Fibroblast of mammary gland (primary cell): ENCODE data around the gene VARS2.

Experiments used
- DNase-seq: peaks from one replicate; pipeline ENCODE4 v3.0.0-alpha.2; 2010; ENCODE audit warnings: low read depth
- H3K4me3 ChIP-seq: 2 replicates; pipeline ENCODE4 v1.5.1; 2011; ENCODE audit warnings: low read depth, mild to moderate bottlenecking, low read length, moderate library complexity; ENCODE audit not compliant: control insufficient read depth
- TF ChIP-seq, protein P1 (sequence below): conservative IDR thresholded peaks from 2 replicates; pipeline ENCODE4 v1.5.1; 2011; ENCODE audit warnings: low read depth, low read length, inconsistent platforms; ENCODE audit not compliant: control insufficient read depth, insufficient read depth

Gene VARS2

DNA sequence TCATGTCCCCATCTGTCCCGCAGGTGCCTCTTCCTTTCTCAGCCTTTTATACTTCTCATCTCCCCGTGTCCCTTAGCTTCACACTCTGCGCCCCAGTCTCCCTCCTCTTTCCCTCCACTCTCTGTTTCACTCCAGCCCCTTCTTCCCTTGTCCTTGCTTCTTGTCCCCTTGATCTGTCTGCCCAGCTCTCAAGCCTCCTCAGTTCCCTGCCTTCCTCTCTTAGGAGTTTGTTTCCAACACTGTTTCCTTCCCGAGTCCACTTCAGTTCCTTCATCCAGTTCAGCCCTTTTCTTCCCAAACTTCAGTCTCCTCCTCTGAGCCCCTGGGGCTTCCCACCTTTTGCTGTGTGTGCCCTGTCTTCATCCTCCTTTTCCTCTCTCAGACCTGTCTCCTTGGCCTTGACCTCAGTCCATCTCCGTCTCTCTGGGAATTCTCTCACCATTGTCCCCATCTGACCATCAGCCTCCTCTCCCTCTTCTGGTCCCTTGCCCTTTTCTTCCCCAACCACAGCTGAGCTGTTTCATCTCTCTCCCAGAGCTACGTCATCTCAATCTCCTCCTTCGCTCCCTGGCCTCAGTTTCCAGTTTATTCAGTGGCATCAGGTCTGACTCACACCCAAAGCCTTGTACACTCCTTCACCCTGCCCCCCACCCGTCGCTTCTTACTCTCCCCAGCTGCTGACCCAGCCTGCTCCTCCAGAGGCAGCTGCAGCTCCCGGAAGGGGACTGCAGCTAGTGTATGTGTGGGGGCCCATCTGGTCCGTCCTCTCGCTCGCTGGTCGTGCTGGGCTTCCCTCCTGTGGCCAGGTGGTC is 32.4 kb upstream of the VARS2 start:
- DNase-seq, result peak; percentile 36
- TF ChIP-seq, protein P1, sequence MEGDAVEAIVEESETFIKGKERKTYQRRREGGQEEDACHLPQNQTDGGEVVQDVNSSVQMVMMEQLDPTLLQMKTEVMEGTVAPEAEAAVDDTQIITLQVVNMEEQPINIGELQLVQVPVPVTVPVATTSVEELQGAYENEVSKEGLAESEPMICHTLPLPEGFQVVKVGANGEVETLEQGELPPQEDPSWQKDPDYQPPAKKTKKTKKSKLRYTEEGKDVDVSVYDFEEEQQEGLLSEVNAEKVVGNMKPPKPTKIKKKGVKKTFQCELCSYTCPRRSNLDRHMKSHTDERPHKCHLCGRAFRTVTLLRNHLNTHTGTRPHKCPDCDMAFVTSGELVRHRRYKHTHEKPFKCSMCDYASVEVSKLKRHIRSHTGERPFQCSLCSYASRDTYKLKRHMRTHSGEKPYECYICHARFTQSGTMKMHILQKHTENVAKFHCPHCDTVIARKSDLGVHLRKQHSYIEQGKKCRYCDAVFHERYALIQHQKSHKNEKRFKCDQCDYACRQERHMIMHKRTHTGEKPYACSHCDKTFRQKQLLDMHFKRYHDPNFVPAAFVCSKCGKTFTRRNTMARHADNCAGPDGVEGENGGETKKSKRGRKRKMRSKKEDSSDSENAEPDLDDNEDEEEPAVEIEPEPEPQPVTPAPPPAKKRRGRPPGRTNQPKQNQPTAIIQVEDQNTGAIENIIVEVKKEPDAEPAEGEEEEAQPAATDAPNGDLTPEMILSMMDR, result no peak
- H3K4me3 ChIP-seq, result no peak overlapping the region

DNA sequence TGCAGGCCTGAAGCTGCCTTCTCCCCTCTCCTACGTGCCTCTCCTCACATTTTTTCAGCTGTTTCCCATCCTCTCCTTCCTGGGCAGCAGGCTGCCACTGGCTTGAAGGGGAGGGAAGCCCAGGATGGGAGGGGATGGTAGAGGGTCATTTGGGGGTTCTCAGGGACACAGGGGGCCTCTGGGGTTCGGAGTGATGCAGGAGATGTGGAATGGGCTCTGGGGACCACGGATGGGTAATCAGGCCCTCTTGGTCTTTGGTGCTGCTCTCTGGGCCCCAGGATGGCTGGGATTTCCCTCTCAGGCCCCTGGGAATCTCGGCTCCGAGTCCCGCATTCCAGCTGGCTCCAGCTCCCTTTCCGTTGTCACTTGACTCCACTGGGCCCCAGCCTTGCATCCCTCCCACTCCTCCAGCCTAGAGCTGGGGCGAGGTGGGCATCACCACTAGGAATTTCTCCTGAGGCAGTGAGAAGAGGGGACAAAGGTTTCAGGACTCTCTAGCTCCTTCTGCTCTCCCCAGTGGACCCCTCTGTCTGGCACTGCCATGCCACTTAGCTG is 31.8 kb upstream of the VARS2 start:
- no peak overlapping the region for H3K4me3 ChIP-seq
- TF ChIP-seq, protein P1, result no peak
- DNase-seq, result no peak

DNA sequence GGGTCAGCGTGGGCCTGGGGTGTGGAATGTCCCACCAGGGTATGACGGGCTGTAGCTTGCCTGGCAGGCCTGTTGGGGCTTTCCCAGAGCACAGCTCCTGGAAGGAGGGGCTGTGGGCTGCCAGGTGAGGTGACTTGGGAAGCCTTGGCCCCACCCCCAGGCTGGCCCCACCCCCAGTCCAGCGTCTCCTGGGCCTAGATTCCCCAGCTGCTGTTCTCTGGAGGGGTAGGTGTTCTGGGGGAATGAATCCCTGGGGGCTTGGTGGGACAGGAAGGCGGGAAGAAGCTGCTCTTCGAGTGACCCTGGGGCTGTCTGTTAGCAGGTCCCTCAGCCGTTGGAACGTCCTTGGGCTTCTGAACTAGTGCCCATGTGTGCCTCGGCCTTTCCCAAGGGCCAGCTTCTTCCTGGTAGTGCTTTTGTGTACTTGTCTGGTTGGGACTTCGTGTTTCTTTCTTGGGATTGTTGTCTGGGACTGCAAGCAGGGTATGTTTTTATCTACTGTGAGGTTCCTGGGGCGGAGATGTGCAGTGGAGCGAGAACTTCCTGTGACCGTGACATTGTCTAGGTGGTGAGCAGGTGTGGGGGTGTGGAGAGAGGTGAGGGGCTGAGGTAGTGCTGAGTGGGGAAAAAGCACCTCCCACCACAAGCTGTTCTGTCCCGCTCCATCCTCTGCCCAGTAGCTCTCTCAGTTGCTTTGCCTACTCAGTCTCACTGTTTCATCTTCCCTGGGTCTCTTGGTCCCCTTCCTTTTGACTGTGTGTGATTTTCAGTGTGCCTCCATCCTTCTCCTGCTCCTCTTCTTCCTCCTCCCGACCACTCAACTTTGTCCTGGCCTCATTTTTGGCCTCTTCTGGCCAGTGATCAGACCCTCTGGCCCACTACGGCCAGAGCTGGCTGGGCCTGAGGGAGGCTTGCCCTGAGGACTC is 31.0 kb upstream of the VARS2 start:
- TF ChIP-seq, protein P1, result no peak
- H3K4me3 ChIP-seq, result no peak overlapping the region
- no peak for DNase-seq

DNA sequence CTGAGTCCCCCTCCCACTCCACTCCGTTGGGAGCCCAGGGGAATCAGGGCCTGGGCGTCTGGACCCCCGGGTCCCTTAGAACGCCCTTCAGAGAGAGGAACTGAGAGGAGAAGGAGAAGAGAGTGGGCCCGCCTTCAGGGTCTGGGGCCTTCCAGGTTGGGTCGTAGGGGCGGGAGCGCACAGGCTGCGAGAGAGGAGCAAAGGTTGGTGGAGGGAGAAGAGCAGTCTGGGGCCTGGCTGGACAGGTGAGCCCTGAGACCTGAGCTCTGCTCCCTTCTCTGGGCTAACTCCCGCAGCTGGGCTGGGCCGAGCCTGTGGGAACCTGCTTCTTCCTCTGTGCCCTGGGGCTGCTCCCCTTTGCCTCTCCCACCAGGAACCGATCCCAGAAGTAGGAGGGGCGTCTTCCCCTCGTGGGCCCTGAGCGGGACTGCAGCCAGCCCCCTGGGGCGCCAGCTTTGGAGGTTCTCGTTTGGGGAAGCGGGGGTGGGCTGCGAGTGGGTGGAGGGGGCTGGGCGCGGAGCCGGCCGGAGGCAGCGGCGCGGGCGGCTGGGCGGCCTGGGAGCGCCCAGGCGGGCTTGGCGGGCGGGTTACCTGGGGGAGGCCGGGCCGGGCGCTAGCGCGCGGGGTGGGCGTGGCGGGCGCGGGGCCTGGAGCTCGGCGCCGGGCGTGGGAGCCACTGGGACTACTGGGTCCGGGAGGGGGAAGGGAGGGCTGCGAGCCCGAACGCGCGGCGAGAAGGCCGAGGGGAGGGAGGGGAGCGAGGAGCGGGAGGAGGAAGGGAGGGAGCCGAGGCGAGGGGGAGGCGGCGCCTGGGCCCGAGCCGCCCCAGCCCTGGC is 30.1 kb upstream of the VARS2 start, which contains the start of gene DDR1:
TSS of gene DDR1 (plus strand) at position 835 of the 836 bp plus-strand sequence. CDS start 4,211 bp downstream, outside the sequence.
- H3K4me3 ChIP-seq, result peak within 1 kb of the TSS; percentile 47
- DNase-seq, result peak; percentile 21
- TF ChIP-seq, protein P1, result no peak

DNA sequence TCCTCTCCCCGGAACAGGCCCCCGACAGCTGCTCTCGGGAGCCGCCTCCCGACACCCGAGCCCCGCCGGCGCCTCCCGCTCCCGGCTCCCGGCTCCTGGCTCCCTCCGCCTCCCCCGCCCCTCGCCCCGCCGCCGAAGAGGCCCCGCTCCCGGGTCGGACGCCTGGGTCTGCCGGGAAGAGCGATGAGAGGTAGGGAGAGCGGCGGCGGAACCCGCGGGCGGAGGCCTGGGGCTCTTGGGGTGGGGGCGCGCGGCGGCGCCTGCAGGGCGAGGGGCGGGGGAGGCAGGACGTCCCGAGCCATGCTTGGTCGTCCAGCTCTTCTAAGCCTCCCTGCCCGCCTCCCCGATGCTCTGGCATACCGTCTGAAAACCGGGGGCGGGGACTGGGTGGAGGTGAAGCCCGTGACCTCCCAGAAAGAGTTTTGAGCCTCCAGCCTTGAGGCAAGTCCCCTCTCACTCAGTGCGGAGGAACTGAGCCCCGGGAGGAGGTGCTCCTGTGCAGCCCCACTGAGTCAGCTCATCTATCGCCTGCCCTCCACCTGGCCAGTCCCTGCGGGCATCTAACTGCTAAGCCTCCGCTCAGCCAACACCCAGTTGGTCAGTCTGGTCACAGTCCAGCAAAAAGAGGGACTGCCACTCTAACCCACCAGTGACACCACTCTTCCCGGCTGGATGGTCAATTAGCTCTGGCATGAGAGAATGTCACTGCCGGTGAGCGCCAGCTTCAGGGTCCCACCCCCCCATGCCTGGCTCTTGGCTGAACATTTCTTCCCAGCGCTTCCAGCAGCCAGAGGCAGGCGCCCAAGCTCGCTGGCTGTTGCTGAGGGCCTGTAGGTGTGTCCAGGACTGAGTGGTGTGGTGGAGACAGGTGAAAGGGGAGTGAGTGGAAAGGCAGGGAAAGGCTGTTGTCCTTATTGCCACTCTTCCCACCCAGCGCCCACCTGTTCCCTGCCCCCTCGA is 29.2 kb upstream of the VARS2 start:
- no peak for DNase-seq
- TF ChIP-seq, protein P1, result no peak
- peak overlapping the region; percentile 47 for H3K4me3 ChIP-seq
